Hepatocyte (in vitro differentiated cells): ENCODE data around the gene GNB2.

ENCODE experiments used
- CTCF ChIP-seq: fragments of 200-600 bp; sonication (generic); IDR thresholded peaks from 2 replicates; pipeline ENCODE4 v1.5.1; 2016; ENCODE audit warnings: antibody characterized with exemption, mild to moderate bottlenecking; ENCODE audit not compliant: poor library complexity
- EZH2 ChIP-seq: fragments of 200-600 bp; sonication (generic); IDR thresholded peaks from 2 replicates; pipeline ENCODE4 v1.6.1; 2016; ENCODE audit warnings: antibody characterized with exemption, mild to moderate bottlenecking, borderline replicate concordance
- EZH2phosphoT487 ChIP-seq: fragments of 200-600 bp; sonication (generic); IDR thresholded peaks from one replicate; pipeline ENCODE4 v1.6.1; 2018; ENCODE audit warnings: antibody characterized with exemption, mild to moderate bottlenecking, low read depth, moderate library complexity; ENCODE audit not compliant: unreplicated experiment, severe bottlenecking

GRCh38 chr7:100670074-100670473, 3.5 kb upstream of the GNB2 start:
- no peak for TF ChIP-seq CTCF
- TF ChIP-seq EZH2 = no peak
- no peak for TF ChIP-seq EZH2phosphoT487
